Measurements from ENCODE around the gene UBE3D.
"Not testable (repeated sequence)": the region's sequence is repeated elsewhere in the genome, so short reads cannot be mapped to it uniquely, and the experiment has no call there.

Gene UBE3D

DNA sequence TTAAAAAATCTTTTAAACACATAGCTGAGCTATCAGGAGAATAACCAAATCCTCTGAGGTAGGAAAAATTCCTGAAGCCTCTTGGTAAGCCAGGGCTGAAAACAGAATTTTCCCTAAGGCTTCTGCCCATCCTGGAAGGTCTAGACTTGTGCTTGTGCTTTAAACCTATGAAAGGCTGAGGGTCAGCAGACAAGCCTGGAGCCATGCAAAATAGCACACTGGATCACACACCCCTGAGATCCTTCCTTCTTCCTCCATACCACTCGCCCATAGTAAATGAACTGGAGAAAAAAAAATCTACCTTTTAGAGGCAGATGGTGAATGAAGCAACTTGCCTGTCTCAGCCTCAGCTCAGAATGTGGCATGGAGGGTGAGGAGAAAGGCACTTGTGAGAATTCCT lies 144.4 kb downstream of the UBE3D start:
- in situ Hi-C loops (cut with HindIII; ENCODE audit: low sequenced_read_pairs) = no loop called here

DNA sequence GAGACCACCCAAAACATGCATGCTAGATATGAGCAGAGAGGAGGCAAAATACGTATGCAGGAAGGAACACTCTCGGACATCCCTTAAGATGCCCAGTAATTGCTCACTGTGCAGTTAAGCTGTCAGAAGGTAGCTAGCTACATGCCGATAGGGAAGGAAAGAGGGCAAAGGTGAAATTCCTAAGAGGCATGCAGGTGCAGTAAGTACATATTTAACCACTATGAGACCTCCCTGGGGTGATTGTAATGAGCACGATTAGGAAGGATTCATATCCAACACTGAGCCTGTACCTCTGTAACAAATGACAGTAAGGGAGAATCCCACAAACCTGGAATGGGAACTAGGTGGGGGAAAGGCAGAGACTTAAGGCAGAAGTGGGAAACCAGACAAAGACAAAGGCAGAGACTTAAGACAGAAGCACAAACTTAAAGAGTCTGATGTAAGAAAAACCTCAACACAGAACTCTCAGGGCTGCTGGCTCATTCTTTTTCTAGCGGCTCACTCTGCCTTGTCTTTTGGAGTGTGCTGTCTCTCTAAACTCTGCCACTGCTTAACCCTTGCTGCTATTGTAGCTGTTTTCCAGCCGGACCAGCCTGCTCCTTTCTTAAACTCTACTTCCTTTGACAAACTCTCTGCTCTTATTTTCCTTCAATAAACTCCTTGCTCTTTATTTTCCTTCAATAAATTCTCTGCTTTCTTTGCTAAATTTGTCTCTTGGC lies 148.1 kb downstream of the UBE3D start:
- in situ Hi-C loops (cut with HindIII; ENCODE audit: low sequenced_read_pairs) = no loop called here

DNA sequence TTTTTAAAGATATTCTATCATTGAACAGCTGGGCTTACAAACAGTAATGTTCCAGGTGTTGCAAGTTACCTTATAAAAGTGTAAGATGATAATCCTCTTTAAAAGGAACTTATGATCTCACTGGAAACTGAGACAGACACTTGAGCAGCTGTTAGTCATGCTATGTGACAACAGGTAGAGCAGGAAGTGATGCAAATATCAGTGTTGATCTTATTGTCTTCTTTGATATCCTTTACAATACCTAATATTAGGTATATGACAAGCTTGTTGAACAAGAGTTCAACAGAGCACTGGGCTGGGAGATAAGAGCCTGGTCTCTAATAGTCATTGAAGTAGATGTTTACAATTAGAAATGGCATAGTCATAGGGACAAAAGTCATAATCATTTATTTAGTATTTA lies 150.0 kb downstream of the UBE3D start:
- in situ Hi-C loops (cut with HindIII; ENCODE audit: low sequenced_read_pairs) = no loop called here

DNA sequence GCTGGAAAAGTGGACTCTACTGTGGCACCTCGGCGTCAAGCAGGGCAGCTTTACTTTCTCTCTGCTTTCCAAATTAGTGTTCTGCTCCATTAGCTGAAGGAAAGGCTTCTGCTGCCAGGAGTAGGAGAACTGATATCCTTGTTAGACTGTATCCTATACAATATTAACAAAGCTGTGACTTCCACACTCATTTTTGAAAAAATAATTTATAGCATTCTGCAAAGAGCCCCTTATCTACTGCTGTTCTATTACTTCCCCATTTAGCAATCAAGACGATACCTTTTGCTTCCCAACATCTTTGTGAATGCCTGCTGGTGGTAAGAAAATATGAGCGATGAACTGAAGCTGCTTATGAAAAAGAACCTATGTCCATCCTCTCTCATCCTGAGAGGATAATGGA lies 151.1 kb downstream of the UBE3D start:
- in situ Hi-C loops (cut with HindIII; ENCODE audit: low sequenced_read_pairs) = no loop called here

DNA sequence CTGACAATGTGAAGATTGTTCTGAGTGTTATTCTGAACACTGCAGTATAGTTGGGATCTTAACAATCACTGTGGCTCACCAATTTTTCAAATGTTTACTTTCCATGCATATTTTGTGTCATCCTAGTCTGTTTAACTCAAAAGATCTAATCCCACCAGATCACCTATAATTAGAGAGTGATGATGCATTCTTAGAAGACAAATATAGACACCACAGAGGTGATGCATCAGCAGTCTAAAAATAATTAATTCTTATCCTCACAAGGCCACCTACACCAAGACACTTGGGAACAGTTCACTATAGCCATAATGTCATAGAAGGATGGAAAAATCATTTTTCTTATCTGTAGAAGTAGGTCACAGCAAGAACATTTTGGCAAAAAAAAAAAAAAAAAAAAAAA lies 154.8 kb downstream of the UBE3D start:
- in situ Hi-C loops (cut with HindIII; ENCODE audit: low sequenced_read_pairs) = no loop called here

DNA sequence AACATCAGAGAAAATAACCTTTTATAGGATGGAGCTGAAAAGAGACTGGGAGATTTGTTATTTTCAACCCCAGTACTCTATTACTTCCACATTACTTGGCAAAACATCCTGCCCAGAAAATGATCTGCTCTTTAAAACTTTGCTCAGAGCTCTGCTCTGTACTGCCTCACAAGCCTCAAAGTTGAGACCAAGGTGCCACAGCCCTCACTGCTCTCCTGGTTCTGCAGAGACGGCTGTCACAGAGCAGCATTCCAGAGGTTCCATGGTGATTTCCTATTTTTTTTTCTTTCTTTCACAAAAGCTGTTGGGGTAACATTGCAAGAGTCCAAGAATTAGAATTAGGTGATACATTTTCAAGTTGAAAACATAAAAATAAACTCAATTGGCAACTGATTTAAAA lies 155.2 kb downstream of the UBE3D start:
- in situ Hi-C loops (cut with HindIII; ENCODE audit: low sequenced_read_pairs) = no loop called here

DNA sequence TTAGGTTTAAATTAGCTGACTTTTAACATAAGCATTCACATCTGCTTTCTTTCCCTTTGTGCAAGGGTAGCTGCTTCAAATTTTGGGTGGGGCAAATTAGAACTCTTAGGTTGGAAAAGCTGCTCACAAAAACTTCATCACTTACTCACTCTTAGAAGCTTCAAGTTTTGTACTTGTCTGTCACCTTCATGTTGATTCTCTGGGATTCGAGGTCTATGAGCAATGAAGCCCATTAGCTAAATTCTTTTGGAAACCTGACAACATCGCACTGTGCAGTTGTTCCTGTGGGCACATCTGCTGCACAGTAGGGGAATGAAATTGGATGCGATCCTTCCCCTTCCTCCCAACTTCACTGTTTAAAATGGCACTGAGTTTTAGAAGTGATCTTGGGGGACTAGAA lies 156.1 kb downstream of the UBE3D start:
- in situ Hi-C loops (cut with HindIII; ENCODE audit: low sequenced_read_pairs) = no loop called here

DNA sequence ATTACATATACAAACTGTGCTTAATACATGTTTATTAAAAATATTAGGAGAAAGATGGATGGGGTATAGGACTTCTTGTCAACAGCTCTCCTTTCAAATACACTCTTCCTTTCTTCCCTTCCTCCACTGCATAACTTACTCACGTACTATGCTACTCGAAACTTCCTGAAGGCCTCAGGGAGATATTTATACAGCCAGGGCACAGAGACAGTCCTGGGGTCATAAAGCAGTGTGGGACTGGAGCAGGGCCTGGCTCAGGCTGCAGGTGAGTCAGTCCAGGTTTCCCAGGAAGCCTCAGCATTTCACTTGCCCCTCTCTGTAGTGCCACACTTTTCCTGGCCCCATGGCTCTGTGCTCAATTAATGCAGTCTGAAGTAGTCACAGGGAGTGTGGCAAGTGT lies 157.0 kb downstream of the UBE3D start:
- in situ Hi-C loops (cut with HindIII; ENCODE audit: low sequenced_read_pairs) = no loop called here

DNA sequence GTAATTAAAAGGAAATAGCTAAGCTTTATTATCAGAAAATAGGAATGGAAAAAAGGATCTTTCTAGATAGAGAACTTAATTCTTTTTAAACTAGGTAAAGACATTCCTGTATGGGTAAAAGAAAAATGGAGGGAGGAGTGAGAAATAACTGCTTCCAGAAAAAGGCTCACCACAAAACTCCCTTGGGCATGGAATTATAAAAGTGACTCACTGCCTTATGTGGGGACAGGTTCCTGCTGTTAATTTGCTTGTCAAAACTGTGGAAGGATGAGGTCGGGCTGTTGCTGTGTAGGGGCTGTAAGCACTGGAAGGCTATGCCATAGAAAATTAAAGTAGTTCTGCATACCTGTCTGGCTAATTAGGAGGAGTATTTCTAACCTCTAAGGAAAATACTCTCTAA lies 158.7 kb downstream of the UBE3D start:
- in situ Hi-C loops (cut with HindIII; ENCODE audit: low sequenced_read_pairs) = no loop called here

DNA sequence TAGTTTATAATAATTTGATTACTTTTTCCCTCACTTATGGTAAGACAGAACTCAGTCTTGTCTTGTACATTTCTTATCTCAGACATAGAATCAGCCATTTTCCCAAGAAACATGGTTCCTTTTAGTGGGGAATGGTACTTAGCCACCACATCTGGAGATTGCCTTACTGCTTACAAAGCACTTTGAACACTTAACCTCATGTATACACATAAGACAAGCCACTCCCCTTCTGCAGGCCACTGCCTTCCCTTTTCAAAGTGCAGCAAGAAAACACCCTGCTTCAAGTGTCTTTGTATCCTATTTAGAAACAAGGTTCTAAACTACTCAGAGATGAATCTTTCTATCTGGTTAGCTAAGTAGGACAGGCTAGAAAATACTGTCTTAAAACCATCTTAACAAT lies 159.2 kb downstream of the UBE3D start:
- in situ Hi-C loops (cut with HindIII; ENCODE audit: low sequenced_read_pairs) = no loop called here

DNA sequence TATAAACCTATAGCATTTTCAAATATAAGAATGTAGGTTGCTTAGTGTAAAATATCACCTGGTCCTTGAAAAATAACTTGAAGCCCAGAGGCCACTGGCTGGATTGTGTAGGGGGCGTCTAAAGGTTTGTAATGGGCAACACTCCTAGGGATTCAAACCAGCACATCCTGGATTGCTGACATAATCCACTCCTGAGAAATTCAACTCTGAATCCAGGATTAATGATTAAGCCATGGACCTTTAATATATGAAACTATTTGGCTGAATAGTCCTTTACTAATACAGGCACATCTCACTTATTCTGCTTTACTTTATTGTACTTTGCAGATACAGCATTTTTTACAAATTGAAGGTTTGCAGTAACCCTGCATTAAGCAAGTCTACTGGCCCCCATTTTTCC lies 160.8 kb downstream of the UBE3D start:
- in situ Hi-C loops (cut with HindIII; ENCODE audit: low sequenced_read_pairs) = no loop called here

DNA sequence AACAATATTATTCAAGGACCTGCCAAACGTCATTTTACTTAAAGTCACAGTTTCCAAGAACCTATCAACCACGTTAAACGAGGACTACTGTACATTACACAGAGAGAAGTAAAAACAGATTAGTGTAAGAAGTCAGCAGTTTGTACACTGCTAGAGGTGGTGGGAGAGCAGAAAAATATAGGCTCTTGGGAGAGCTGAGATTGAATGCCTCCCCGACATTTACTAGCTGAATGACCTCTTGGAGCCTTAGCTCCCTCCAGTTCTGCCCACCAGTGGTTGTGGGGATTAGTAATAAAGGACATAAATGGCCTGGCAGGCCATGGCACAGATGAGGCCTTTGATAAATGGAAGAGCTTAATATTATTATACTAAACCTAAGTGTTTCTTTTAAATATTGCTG lies 161.4 kb downstream of the UBE3D start:
- in situ Hi-C loops (cut with HindIII; ENCODE audit: low sequenced_read_pairs) = no loop called here

DNA sequence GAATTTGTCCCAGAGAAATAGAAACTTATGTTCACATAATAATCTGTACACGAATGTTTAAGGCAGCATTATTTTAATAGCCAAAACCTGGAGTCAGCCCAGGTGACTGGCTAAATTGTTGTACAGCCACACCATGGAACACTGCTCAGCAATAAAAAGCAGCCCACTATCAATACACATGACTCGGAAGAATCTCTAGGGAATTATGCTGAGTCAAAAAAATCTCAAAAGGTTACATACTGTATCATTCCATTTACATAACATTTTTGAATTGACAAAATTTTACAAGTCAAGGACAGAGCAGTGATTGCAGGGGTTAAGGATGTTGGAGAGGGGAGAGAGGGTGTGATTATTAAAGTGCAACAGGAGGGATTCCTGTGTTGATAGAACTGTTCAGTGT lies 163.4 kb downstream of the UBE3D start:
- in situ Hi-C loops (cut with HindIII; ENCODE audit: low sequenced_read_pairs) = no loop called here

DNA sequence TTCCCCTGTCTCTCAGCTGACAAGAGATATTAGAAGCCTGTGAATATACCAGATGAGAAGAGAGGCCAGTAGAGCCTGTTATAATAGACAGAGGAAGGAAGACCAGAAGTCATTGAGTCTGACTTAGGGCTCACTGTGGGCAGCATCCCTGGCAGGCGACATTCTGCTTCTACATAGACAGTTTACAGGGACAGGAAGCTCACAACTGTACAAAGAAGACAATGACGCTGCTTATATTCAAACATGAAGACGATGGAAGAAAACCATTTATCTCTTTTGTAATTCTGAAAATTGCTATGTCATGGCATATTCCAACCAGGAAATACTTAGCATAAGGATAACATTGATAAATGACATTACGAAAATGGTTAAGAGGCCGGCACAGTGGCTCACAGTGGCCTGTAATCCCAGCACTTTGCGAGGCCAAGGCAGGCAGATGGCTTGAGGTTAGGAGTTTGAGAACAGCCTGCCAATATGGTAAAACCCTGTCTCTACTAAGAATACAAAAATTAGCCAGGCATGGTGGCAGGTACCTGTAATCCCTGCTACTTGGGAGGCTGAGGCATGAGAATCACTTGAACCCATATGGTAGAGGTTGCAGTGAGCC lies 170.9 kb downstream of the UBE3D start:
- in situ Hi-C loops (cut with HindIII; ENCODE audit: low sequenced_read_pairs) = no loop called here

DNA sequence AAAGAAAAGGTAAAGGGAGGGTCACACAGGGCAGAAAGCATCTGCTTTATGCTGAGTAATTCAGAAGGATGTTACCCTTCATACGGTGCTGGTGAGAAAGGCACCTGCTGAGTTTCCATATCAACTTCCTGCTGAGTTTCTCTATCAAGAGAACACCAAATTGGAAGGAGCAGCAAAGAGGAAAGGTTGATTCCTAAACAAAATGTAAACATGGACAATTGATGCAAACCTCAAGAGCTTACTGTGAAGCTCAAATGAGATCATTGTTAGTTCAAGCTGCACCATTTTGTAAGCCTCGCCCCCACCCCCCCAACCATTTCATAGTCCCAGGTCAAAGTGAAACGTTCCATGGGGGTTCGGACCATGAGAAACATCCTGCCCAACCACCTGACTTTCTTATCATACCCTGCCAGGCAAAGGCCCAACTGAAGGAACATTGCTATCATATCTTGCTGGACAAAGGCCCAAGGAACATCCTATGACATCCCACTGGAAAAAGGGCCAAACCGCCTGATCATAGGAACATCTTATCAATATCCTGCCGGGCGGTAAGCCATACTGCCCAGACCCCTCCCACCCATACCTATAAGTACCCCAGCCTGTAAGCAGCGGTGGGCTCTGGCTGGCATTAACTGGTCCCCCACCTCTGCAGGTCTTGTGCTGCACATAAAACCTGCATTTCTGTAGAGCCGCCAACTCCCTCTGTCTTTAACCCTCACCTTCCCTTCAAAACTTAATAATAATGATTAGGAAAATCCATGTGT lies 171.6 kb downstream of the UBE3D start:
- in situ Hi-C loops (cut with HindIII; ENCODE audit: low sequenced_read_pairs) = no loop called here

DNA sequence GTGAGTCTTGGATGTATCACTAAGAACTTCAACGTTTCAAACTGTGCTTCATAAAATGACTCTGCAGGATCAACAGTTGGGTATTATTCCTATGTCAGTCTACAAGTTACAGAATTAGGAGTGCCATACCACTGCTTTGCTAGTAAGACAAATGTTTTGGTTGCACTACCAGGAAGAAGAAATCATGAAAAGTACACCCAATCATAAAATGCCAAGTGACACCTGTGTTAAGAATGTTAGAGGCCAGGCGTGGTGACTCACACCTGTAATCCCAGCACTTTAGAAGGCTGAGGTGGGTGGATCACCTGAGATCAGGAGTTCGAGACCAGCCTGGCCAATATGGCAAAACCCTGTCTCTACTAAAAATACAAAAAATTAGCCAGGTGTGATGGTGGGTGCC lies 174.1 kb downstream of the UBE3D start:
- in situ Hi-C loops (cut with HindIII; ENCODE audit: low sequenced_read_pairs) = not testable (repeated sequence)

DNA sequence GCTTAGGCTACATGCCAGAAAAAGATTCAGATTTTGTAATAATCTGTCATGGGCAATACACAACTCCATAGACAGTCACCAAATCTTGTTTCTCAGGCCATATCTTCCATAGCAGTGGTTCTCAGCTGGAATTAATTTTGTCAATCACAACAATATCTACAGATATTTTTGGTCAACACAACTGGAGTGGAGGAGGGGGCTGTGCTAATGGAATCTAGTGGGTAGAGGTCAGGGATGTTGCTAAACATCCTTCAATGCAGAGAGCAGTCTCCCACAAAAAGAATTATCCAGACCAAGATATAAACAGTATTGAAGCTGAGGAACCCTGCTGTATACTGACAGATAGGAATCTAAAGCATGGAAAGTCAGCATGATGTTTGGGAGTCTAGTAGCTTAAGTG lies 174.6 kb downstream of the UBE3D start:
- in situ Hi-C loops (cut with HindIII; ENCODE audit: low sequenced_read_pairs) = no loop called here

DNA sequence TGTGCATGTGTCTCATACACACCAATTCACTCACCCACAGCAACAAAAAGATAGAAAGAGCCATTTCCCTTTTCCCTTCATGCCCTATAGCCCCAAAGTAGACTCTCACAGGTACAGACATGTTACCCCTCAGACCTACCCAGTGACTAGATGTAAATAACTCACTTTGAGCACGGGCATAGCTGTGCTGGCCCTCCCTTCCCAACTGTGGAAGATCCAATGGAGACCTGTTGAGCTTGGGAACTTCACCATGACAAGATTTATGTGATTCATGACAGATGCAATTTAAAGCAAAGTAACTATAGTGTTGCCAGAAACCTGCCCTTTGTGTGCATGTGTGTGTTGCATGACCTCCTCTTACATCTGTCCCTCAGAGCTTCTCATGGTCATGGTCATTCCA lies 175.4 kb downstream of the UBE3D start:
- in situ Hi-C loops (cut with HindIII; ENCODE audit: low sequenced_read_pairs) = no loop called here

DNA sequence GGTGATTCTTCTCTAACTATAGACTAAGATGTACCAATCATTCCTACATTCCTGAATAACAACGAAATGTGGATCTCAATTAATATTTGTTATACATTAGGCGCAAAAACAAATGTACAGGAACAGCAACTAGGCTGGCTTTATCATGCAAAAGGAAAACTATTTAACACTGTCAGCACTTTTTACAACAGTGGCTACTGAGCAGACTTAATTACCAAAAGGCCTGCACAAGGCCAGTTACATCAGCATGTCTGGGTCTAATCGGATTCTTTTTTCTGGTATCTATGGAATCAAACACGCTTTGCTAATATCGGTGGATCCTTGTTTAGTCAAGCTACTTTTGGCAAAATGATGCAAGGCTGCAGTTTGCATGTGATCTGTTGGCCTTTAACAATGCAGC lies 176.5 kb downstream of the UBE3D start:
- in situ Hi-C loops (cut with HindIII; ENCODE audit: low sequenced_read_pairs) = no loop called here

DNA sequence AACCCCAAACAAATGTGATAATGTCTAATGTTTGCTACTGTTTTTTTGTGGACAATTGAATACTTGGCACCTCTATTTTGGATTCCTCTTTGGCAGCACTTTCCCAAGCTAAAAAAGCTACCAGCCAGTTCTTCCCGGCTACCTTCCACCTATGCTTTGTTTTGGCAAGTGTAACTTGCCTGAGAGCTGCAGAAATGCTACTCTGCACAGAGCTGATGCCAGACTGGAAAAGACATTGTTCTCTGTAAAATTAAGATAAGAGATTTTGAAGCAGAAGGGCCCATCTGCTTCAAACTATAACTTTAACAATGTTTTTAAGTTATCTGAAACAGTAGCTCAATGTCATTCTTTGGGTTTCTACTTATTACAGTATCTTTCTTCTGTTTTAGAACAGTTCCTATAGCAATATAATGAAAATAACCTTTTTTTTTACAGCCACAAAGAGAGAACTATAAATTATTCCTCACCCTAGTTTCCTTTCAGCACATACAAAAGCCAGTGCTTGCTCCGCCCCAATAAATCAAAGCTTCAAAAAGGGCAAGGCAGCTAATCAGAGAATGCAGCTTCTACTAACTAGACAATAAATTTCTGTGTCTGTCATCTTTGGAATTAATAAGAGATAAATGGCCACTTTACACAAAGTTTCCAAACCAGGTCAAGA lies 183.1 kb downstream of the UBE3D start:
- in situ Hi-C loops (cut with HindIII; ENCODE audit: low sequenced_read_pairs) = no loop called here

DNA sequence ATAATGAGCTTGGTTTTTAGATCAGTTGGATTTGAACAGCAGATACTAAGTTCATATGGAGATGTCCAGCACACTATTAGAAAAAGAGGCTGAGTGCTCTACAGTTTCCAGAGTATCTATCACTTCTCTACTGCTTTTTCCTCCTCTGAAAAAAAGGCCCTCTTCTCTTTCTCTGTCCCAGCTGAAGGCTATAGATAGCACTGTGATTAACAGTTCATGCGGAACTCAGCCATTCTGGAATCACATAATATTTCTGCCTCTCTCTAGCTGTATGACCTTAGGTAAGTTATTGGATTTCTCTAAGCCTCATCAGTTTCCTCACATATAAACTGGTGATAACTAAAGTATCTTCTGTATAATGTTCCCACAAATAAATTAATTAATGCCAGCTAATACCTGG lies 184.1 kb downstream of the UBE3D start:
- in situ Hi-C loops (cut with HindIII; ENCODE audit: low sequenced_read_pairs) = no loop called here

DNA sequence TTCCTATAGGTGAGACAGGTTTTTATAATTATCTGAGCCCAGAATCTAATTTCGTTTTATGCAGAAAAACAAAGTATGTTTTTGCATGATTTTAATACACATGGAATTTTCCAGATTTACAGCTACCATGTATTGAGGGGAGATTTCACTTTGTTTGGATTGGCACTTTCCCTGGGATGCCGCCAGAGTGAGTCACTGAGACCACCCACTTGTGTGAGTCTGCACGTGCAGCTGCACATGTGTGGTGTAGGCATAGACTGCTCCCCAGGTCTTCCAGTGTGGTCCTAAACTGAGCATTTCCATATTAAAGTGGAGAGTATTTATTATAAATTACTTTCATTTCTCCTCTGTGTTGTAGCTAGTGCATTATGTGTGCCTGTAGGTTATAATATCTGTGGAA lies 186.8 kb downstream of the UBE3D start:
- in situ Hi-C loops (cut with HindIII; ENCODE audit: low sequenced_read_pairs) = no loop called here

Measured in endothelial cell of hepatic sinusoid (primary cell).